CD4-positive, alpha-beta memory T cell (primary cell): Measurements from ENCODE around the gene TAAR1. TPM values are rescaled to one million over a fixed set of nuclear protein-coding genes. Genes with fewer than 3 reads are reported as not detected.
"Not testable (repeated sequence)": the region's sequence is repeated elsewhere in the genome, so short reads cannot be mapped to it uniquely, and the experiment has no call there.

Experiments
- CTCF ChIA-PET: fragments of 350-600 bp; sonication (Branson Sonifier 250); formaldehyde crosslinking; loops from one replicate; lab custom pipeline; 2021; ENCODE audit warnings: inconsistent platforms; ENCODE audit not compliant: partially characterized antibody; lab: Charles Lee
- POLR2A ChIA-PET: fragments of 350-600 bp; sonication (Branson Sonifier 250); formaldehyde crosslinking; loops from one replicate; lab custom pipeline; 2021; ENCODE audit not compliant: partially characterized antibody; lab: Charles Lee
- DNase-seq, 5 donors: peaks; one replicate each; pipeline versions ENCODE4 v3.0.0 to v3.0.0-alpha.2; 2020 to 2022; ENCODE audit warnings: mixed read lengths in 1 of 5
- H3K27ac ChIP-seq: one replicate; pipeline ENCODE4 v1.7.0; 2013; ENCODE audit warnings: low read depth, low read length
- H3K27me3 ChIP-seq: 2 replicates; pipeline ENCODE4 v1.7.0; 2013; ENCODE audit warnings: mild to moderate bottlenecking, low read length, moderate library complexity; ENCODE audit not compliant: insufficient read depth
- H3K36me3 ChIP-seq: 2 replicates; pipeline ENCODE4 v1.7.0; 2013; ENCODE audit warnings: mild to moderate bottlenecking, low read length, moderate library complexity; ENCODE audit not compliant: insufficient read depth
- H3K4me1 ChIP-seq: 2 replicates; pipeline ENCODE4 v1.7.0; 2013; ENCODE audit warnings: mild to moderate bottlenecking, low read length, moderate library complexity; ENCODE audit not compliant: insufficient read depth
- H3K4me3 ChIP-seq, 2 donors: one replicate each; pipeline ENCODE4 v1.7.0; 2013; ENCODE audit warnings: low read length in 2 of 2, mild to moderate bottlenecking in 1 of 2
- H3K9me3 ChIP-seq, 2 donors: one replicate each; pipeline ENCODE4 v1.7.0; 2013; ENCODE audit warnings: low read length in 2 of 2, control low read depth in 1 of 2; ENCODE audit not compliant: control insufficient read depth in 1 of 2
- H3K27ac Mint-ChIP-seq, 7 donors: one replicate each; pipeline ENCODE4 v1.8.0; 2020 to 2021; ENCODE audit warnings: mixed read lengths in 7 of 7, mild to moderate bottlenecking in 6 of 7, inconsistent platforms in 3 of 7, moderate library complexity in 3 of 7
- H3K27me3 Mint-ChIP-seq, 2 donors: one replicate each; pipeline ENCODE4 v1.8.0; 2020 to 2021; ENCODE audit warnings: mixed read lengths in 2 of 2
- H3K36me3 Mint-ChIP-seq, 2 donors: one replicate each; pipeline ENCODE4 v1.8.0; 2020 to 2021; ENCODE audit warnings: mixed read lengths in 2 of 2, inconsistent platforms in 1 of 2, mild to moderate bottlenecking in 1 of 2
- H3K4me1 Mint-ChIP-seq, 4 donors: one replicate each; pipeline ENCODE4 v1.8.0; 2020 to 2021; ENCODE audit warnings: mixed read lengths in 4 of 4, mild to moderate bottlenecking in 1 of 4
- H3K4me3 Mint-ChIP-seq, 8 donors: one replicate each; pipeline ENCODE4 v1.8.0; 2020 to 2021; ENCODE audit warnings: mixed read lengths in 8 of 8, mild to moderate bottlenecking in 7 of 8, moderate library complexity in 6 of 8, inconsistent platforms in 3 of 8
- H3K9me3 Mint-ChIP-seq, 8 donors: one replicate each; pipeline ENCODE4 v1.8.0; 2020 to 2021; ENCODE audit warnings: mixed read lengths in 8 of 8, mild to moderate bottlenecking in 5 of 8, inconsistent platforms in 3 of 8, moderate library complexity in 1 of 8
- intact Hi-C: fragments of 100-400 bp; cut with micrococcal nuclease; formaldehyde crosslinking; loops from one replicate; pipeline ENCODE4 v1.15.1; 2023
- polyA plus RNA-seq, 2 donors: library from polyadenylated mRNA; unstranded; fragments of 300-500 nt; fragmentation: Illumina TruSeq; gene quantifications; one replicate each; pipeline ENCODE4 v1.2.3, GENCODE V29; 2021
- total RNA-seq, 2 experiments: library from RNA; stranded (reverse); gene quantifications; one replicate each; pipeline ENCODE4 v1.2.3, GENCODE V29; 2021

The TAAR1 gene
- total and polyA plus RNA-seq, 4 experiments from 2014 or later = not detected

DNA sequence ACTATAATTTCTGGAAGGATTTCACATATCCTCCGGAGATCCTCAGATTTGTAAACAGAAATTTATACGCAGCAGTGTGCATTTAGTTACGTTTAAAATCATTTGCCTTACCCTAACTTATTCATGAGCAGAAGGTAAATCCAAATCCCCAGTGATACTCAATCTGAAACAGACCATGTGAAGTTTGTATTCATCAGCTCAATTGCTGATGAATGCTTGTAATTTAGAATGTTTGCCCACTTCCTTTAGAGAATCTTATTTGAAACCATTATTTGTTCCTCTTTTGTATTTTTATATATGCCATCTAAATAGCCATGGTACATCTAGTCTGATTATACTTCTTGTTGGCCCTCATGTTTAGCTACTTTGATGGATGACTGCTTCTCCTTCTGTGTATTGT lies 15.4 kb downstream of the TAAR1 start:
- Mint-ChIP-seq H3K27ac (no peak overlapping the region), H3K4me3 (no peak overlapping the region), H3K4me1 (peaks cover 0 to 8% (median 4%) of the 10 kb centered on the region in 4 donors), H3K27me3 (peaks cover 1 to 5% of the 10 kb centered on the region in 2 donors), H3K9me3 (no peaks in the 10 kb centered on the region), H3K36me3 (no peaks in the 10 kb centered on the region)
- no peak for DNase-seq
- no peak overlapping the region for H3K4me3 ChIP-seq
- no peak overlapping the region for H3K27ac ChIP-seq
- ChIA-PET CTCF (no interaction called here), POLR2A (no interaction called here)
- H3K4me1 ChIP-seq = peaks cover 5% of the 10 kb centered on the region
- intact Hi-C loops = no loop called here
- no peaks in the 10 kb centered on the region for H3K27me3 ChIP-seq
- no peaks in the 10 kb centered on the region for H3K36me3 ChIP-seq
- no peaks in the 10 kb centered on the region for H3K9me3 ChIP-seq

DNA sequence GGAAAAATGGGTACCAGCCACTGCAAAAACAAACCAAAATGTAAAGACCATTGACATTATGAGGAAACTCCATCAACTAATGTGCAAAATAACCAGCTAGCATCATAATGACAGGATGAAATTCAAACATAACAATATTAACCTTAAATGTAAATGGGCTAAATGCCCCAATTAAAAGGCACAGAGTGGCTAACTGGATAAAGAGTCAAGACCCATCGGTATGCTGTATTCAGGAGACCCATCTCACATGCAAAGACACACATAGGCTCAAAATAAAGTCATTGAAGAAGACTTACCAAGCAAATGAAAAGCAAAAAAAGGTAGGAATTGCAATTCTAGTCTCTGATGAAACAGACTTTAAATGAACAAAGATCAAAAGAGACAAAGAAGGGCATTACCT lies 21.8 kb downstream of the TAAR1 start:
- H3K27ac Mint-ChIP-seq, H3K9me3 Mint-ChIP-seq, intact Hi-C loops, CTCF ChIA-PET, H3K27ac ChIP-seq, DNase-seq, H3K4me3 ChIP-seq, H3K36me3 Mint-ChIP-seq, POLR2A ChIA-PET, H3K4me1 ChIP-seq, H3K9me3 ChIP-seq, H3K27me3 ChIP-seq, H3K4me1 Mint-ChIP-seq, H3K36me3 ChIP-seq, H3K4me3 Mint-ChIP-seq: not testable (repeated sequence)
- H3K27me3 Mint-ChIP-seq = peaks cover 25 to 29% of the 10 kb centered on the region in 2 donors

DNA sequence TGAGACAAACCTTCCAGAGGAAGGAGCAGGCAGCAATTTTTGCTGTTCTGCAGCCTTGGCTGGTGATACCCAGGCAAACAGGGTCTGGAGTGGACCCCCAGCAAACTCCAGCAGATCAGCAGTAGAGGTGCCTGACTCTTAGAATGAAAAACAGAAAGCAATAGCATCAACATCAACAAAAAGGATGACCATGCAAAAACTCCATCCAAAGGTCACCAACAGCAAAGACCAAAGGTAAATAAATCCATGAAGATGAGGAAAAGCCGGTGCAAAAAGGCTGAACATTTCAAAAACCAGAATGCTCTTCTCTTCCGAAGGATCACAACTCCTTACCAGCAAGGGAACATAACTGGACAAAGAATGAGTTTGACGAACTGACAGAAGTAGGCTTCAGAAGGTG lies 23.1 kb downstream of the TAAR1 start:
- H3K27me3 ChIP-seq, H3K36me3 Mint-ChIP-seq, H3K4me1 ChIP-seq, CTCF ChIA-PET, H3K9me3 ChIP-seq, H3K27ac Mint-ChIP-seq, intact Hi-C loops, H3K4me3 Mint-ChIP-seq, H3K9me3 Mint-ChIP-seq, DNase-seq, H3K4me3 ChIP-seq, H3K4me1 Mint-ChIP-seq, H3K27ac ChIP-seq, H3K36me3 ChIP-seq, POLR2A ChIA-PET: not testable (repeated sequence)
- peaks cover 24 to 29% of the 10 kb centered on the region in 2 donors for H3K27me3 Mint-ChIP-seq

DNA sequence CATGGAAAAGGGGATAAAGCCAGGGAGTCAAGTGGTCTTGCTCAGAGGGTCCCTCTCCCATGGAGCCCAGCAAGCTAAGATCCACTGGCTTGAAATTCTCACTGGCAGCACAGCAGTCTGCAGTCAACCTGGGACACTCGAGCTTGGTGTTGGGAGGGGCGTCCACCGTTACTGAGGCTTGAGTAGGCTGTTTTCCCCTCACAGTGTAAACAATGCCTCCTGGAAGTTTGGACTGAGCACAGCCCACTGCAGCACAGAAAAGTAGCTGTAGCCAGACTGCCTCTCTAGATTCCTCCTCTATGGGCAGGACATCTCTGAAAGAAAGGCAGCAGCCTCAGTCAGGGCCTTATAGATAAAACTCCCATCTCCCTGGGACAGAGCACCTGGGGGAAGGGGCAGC lies 23.7 kb downstream of the TAAR1 start:
- intact Hi-C loops, H3K27me3 ChIP-seq, H3K36me3 ChIP-seq, CTCF ChIA-PET, H3K4me1 ChIP-seq, H3K4me3 ChIP-seq, DNase-seq, H3K27ac Mint-ChIP-seq, H3K9me3 ChIP-seq, H3K9me3 Mint-ChIP-seq, H3K27ac ChIP-seq, POLR2A ChIA-PET, H3K36me3 Mint-ChIP-seq, H3K4me1 Mint-ChIP-seq, H3K4me3 Mint-ChIP-seq: not testable (repeated sequence)
- H3K27me3 Mint-ChIP-seq = peaks cover 24 to 33% of the 10 kb centered on the region in 2 donors

DNA sequence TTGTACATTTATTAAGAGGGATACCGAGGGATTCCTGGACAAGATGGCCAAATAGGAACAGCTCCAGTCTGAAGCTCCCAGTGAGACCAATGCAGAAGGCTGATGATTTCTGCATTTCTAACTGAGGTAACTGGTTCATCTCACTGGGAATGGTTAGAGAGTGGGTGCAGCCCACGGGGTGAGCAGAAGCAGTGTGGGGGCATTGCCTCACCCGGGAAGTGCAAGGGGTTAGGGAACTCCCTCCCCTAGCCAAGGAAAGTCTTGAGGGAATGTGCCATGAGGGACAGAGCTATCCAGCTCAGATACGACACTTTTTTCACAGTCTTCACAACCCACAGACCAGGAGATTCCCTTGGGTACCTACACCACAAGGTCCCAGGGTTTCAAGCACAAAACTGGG lies 24.2 kb downstream of the TAAR1 start:
- H3K27me3 ChIP-seq = no peaks in the 10 kb centered on the region
- POLR2A ChIA-PET = no interaction called here
- H3K27ac Mint-ChIP-seq = no peak overlapping the region
- H3K4me3 ChIP-seq = no peak overlapping the region
- peaks cover 24 to 33% of the 10 kb centered on the region in 2 donors for H3K27me3 Mint-ChIP-seq
- H3K4me3 Mint-ChIP-seq = no peak overlapping the region
- intact Hi-C loops = no loop called here
- H3K4me1 ChIP-seq = no peaks in the 10 kb centered on the region
- H3K4me1 Mint-ChIP-seq = peaks cover 0 to 2% (median under 1%) of the 10 kb centered on the region in 4 donors
- H3K36me3 ChIP-seq = no peaks in the 10 kb centered on the region
- CTCF ChIA-PET = no interaction called here
- H3K9me3 ChIP-seq = no peaks in the 10 kb centered on the region
- DNase-seq = no peak
- H3K9me3 Mint-ChIP-seq = peaks cover 0 to 3% (median 2%) of the 10 kb centered on the region in 8 donors
- no peak overlapping the region for H3K27ac ChIP-seq
- H3K36me3 Mint-ChIP-seq = no peaks in the 10 kb centered on the region

DNA sequence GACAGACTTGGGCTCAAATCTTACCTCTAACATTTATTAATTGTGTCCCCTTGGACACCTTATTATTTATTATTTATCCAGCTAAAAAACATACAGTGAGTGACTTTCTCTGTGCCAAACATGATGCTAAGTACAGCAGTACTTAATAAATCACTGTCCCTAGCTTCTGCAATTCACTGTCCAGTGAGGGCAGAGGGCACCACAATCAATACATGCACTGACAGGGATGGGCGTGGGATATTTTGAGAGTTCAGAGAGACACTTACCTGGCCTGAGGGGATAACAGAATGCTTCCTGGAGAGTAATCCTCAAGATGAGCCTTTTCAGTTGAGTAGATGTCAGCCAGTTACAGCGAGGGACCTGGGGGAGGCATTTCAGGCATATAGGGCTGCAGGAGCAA lies 25.6 kb downstream of the TAAR1 start:
- no peaks in the 10 kb centered on the region for H3K27me3 ChIP-seq
- intact Hi-C loops = no loop called here
- ChIA-PET CTCF (no interaction called here), POLR2A (no interaction called here)
- H3K27ac ChIP-seq = no peak overlapping the region
- DNase-seq = no peak
- H3K4me3 ChIP-seq = no peak overlapping the region
- H3K27me3 Mint-ChIP-seq = peaks cover 18 to 32% of the 10 kb centered on the region in 2 donors
- no peak overlapping the region for H3K4me3 Mint-ChIP-seq
- H3K4me1 Mint-ChIP-seq = no peaks in the 10 kb centered on the region
- H3K9me3 Mint-ChIP-seq = peaks cover 0 to 4% (median 3%) of the 10 kb centered on the region in 8 donors
- H3K4me1 ChIP-seq = no peaks in the 10 kb centered on the region
- no peaks in the 10 kb centered on the region for H3K9me3 ChIP-seq
- H3K36me3 Mint-ChIP-seq = no peaks in the 10 kb centered on the region
- H3K36me3 ChIP-seq = no peaks in the 10 kb centered on the region
- no peak overlapping the region for H3K27ac Mint-ChIP-seq

DNA sequence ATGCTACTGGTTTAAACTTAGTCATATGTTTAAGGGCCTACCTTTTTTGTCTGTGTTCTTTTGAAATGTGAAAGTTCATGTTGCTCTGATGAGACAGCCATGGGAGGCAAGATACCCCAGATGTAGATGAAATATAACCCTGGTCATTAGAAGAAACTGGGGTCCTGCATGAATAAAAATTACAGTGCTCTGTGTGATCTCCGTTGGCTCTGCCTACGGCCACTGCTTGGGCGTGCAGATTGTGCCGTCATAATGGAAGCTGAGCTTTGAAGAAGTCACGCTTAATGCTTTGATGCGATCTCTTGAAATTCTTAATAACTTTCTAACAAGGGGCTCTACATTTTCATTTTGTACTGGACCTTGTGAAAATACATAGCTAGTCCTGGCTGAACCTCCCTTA lies 34.8 kb downstream of the TAAR1 start, which contains the start of gene TAAR2:
TAAR2 (minus strand) TSS at position 101 of the 400 bp plus-strand sequence; CDS start at position 101, 0 bp downstream.
- no peaks in the 10 kb centered on the region for H3K36me3 Mint-ChIP-seq
- H3K36me3 ChIP-seq = no peaks in the 10 kb centered on the region
- peaks cover 0 to 15% (median 4%) of the 10 kb centered on the region in 8 donors for H3K9me3 Mint-ChIP-seq
- ChIA-PET POLR2A (no interaction called here), CTCF (no interaction called here)
- no peak for DNase-seq
- peaks cover 4% of the 10 kb centered on the region for H3K27me3 ChIP-seq
- H3K4me1 Mint-ChIP-seq = no peaks in the 10 kb centered on the region
- H3K4me3 Mint-ChIP-seq = no peak within 1 kb of the TSS
- no peaks in the 10 kb centered on the region for H3K9me3 ChIP-seq
- H3K4me3 ChIP-seq = no peak within 1 kb of the TSS
- H3K4me1 ChIP-seq = no peaks in the 10 kb centered on the region
- intact Hi-C loops = no loop called here
- no peak within 1 kb of the TSS for H3K27ac ChIP-seq
- H3K27ac Mint-ChIP-seq = no peak within 1 kb of the TSS
- peaks cover 5 to 26% of the 10 kb centered on the region in 2 donors for H3K27me3 Mint-ChIP-seq
